ENCODE measurements around the gene PPT2.

The PPT2 gene

DNA sequence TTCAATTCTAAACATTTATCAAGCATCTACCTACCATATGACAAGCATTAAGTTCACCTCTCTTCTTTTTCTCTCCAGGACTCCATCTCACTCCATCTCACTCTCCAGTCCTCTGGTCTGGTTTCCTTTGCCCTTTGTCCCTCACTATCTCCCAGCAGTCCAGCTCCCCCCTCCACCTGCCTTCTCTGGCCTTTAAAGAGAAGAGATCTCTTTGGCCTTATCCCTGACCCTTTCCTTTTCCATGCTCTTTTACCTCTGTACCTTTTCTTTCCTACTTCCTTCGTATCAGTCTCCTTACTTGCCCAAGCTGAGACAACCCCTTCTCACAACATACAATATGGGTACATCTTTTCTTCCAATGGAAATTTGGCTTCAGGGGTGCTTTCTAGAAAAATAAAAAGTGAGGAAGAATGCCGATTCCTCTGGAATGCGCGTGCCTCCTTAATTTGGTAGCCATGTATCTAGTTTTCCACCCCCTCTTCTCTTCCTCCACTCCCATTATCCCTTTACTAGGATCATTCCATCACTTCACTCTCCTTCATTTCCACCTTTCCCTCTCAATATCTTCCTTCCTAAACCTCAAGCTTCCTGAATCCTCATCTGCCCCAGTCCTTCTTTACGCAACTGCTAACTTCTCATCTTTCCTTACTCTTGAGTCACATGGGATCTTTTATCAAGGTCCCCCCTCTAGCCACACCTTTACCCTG is 22.7 kb downstream of the PPT2 start:
- TF ChIP-seq, protein P1, sequence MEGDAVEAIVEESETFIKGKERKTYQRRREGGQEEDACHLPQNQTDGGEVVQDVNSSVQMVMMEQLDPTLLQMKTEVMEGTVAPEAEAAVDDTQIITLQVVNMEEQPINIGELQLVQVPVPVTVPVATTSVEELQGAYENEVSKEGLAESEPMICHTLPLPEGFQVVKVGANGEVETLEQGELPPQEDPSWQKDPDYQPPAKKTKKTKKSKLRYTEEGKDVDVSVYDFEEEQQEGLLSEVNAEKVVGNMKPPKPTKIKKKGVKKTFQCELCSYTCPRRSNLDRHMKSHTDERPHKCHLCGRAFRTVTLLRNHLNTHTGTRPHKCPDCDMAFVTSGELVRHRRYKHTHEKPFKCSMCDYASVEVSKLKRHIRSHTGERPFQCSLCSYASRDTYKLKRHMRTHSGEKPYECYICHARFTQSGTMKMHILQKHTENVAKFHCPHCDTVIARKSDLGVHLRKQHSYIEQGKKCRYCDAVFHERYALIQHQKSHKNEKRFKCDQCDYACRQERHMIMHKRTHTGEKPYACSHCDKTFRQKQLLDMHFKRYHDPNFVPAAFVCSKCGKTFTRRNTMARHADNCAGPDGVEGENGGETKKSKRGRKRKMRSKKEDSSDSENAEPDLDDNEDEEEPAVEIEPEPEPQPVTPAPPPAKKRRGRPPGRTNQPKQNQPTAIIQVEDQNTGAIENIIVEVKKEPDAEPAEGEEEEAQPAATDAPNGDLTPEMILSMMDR (IDR thresholded peaks at IDR 0.05): no peak

DNA sequence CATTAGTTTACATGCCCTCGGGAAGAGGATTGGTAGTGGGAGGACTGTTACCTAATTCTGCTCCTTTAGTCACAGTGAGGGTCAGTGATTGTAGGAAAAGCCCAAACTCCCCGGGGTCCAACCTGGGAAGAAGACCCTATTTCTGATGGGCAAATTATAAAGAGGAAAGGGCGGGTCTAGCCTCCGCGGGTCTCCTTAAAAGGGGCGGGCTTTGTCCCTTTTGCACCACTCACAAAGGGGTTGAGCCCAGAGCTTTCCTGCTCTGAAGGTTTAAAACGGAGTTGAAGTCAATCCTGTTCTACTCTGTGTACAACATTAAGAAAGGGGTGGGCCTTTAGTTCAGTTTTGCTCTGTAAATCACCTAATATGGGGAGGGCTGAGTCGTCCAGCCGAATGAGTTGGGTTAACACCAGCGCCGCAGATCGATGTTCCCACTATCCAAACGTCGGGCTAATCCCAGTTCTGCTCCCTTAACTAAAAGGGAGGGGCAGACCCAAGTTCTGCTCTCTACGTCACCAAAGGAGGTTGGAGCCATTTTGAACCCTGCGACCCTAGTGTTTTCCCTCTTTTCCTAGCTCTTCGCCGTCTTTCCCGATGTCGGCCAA is 23.3 kb downstream of the PPT2 start:
- TF ChIP-seq, protein P1 (IDR thresholded peaks at IDR 0.05): no peak

- TF ChIP-seq, protein P1 (IDR thresholded peaks at IDR 0.05): no peak
Observed at GRCh38 chr6:32177788-32178546, 24.0 kb downstream of the PPT2 start, which contains the start of gene RNF5. TSS of gene RNF5 (plus strand) at chr6:32178405. CDS start at chr6:32178512, 107 bp downstream.

DNA sequence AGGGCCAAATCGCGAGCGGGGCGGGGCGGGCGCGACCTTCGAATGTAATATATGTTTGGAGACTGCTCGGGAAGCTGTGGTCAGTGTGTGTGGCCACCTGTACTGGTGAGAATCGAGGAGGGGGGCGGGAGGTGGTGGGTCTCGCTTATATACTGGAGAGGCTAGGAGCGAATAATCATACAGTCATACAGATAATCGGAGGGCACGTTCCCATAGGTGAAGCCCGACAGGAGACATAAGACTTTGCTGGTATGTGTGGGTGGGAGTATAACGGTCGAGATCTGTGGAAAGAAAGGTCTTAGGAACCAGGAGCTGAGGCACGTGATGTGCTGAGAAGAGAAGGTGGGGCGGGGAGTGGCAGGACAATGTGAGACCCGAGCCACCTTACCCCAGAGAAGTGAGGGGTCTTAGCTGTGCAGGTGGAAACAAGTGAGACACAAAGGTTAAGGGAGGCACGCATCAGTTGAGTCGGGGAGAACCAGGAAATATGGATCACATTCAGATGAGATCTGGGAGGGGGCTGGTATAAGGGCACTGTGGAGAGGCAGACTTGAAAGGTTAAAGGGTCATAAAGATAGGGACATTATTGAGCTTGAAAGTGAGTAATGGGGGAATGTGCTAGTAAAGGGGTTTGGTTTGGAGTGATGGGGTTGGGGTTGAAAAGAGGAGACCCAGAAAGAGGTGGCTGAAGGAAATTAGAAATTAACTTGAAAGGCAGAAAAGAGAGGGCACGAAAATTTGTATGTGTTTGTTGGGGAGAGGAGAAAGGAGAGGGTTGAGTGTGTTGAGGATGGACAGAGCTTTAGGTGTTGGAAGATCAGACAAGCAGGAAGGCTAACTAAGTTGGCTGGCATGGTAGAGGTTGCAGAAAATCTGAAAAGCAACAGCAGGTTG is 24.9 kb downstream of the PPT2 start:
- TF ChIP-seq, protein P1 (IDR thresholded peaks at IDR 0.05): no peak

DNA sequence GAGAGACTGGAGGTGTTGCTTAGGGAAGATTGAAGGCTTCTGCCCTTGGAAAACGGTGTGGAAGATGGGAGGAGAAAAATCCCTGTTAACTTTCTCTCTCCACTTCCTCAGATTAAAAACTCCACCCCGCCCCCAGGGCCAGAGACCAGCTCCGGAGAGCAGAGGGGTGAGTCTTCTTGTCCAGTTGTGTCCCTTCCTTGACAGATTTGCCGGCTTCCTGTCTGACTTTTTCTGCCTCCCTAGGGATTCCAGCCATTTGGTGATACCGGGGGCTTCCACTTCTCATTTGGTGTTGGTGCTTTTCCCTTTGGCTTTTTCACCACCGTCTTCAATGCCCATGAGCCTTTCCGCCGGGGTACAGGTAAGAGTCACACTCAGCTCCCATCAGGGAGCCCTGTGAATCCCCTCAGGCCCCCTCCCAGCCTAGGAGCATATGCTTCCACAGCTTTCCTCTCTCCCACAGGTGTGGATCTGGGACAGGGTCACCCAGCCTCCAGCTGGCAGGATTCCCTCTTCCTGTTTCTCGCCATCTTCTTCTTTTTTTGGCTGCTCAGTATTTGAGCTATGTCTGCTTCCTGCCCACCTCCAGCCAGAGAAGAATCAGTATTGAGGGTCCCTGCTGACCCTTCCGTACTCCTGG is 25.9 kb downstream of the PPT2 start:
- TF ChIP-seq, protein P1 (IDR thresholded peaks at IDR 0.05): no peak

- TF ChIP-seq, protein P1 (IDR thresholded peaks at IDR 0.05): no peak
Observed at GRCh38 chr6:32181148-32181702, 27.3 kb downstream of the PPT2 start.

Measured in LNCAP (cell line).